ENCODE measurements around the gene MSH5. TPM values are rescaled to one million over a fixed set of nuclear protein-coding genes. Genes with fewer than 3 reads are reported as not detected.

The MSH5 gene
- total and polyA plus RNA-seq, 2 of the 13 experiments (the other 11 are each of a cell fraction or from before 2014, with no cell fraction given), result 10.2 to 38.7 TPM

DNA sequence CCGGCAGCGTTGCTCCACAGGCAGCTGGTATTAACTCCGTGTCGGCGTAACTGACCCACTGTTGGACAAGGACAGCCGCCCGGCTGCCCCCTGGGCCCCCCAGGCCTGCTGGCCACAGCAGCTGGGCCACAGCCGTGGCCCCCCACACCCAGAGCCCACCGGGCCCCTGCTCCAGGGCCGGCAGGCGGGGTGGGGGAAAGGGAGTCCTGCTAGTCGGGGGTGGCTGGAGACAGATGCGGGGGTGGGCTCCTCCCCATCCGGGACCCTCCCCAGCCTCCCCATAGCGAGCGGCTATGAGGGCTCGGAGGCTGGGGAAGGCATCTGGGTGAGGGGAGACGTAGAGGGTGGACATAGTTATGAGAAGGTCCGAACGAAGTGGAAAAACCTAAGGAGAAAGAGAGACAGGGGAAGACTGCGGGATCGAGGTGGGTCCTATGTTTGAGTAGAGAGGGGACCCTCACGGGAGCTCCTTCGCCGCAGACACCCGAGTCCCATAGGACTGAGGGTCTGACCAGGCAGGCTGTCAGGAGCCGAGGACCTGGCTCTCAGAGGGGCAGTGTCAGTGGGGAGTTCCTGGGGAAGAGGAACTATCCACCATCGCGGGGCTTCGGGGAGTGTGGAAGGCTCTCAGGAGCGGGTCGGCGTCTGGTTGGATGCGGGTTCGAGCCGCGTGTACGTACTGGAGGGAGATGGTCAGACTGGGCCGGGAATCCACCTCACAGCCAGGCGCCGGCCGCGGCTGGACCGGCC lies 55.2 kb downstream of the MSH5 start (continued):
- TF ChIP-seq, protein P1, sequence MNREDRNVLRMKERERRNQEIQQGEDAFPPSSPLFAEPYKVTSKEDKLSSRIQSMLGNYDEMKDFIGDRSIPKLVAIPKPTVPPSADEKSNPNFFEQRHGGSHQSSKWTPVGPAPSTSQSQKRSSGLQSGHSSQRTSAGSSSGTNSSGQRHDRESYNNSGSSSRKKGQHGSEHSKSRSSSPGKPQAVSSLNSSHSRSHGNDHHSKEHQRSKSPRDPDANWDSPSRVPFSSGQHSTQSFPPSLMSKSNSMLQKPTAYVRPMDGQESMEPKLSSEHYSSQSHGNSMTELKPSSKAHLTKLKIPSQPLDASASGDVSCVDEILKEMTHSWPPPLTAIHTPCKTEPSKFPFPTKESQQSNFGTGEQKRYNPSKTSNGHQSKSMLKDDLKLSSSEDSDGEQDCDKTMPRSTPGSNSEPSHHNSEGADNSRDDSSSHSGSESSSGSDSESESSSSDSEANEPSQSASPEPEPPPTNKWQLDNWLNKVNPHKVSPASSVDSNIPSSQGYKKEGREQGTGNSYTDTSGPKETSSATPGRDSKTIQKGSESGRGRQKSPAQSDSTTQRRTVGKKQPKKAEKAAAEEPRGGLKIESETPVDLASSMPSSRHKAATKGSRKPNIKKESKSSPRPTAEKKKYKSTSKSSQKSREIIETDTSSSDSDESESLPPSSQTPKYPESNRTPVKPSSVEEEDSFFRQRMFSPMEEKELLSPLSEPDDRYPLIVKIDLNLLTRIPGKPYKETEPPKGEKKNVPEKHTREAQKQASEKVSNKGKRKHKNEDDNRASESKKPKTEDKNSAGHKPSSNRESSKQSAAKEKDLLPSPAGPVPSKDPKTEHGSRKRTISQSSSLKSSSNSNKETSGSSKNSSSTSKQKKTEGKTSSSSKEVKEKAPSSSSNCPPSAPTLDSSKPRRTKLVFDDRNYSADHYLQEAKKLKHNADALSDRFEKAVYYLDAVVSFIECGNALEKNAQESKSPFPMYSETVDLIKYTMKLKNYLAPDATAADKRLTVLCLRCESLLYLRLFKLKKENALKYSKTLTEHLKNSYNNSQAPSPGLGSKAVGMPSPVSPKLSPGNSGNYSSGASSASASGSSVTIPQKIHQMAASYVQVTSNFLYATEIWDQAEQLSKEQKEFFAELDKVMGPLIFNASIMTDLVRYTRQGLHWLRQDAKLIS (CRISPR knock-in tag; IDR thresholded peaks at IDR 0.05), result peak; percentile 66; the same call in 1 of the 2 replicates
- no peak for TF ChIP-seq NFYC (CRISPR knock-in tag; IDR thresholded peaks at IDR 0.05)
- TF ChIP-seq, protein P2, sequence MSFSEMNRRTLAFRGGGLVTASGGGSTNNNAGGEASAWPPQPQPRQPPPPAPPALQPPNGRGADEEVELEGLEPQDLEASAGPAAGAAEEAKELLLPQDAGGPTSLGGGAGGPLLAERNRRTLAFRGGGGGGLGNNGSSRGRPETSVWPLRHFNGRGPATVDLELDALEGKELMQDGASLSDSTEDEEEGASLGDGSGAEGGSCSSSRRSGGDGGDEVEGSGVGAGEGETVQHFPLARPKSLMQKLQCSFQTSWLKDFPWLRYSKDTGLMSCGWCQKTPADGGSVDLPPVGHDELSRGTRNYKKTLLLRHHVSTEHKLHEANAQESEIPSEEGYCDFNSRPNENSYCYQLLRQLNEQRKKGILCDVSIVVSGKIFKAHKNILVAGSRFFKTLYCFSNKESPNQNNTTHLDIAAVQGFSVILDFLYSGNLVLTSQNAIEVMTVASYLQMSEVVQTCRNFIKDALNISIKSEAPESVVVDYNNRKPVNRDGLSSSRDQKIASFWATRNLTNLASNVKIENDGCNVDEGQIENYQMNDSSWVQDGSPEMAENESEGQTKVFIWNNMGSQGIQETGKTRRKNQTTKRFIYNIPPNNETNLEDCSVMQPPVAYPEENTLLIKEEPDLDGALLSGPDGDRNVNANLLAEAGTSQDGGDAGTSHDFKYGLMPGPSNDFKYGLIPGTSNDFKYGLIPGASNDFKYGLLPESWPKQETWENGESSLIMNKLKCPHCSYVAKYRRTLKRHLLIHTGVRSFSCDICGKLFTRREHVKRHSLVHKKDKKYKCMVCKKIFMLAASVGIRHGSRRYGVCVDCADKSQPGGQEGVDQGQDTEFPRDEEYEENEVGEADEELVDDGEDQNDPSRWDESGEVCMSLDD (CRISPR knock-in tag; IDR thresholded peaks at IDR 0.05; ENCODE audit: borderline replicate concordance), result peak; percentile 26; the same call in 1 of the 2 replicates
- TF ChIP-seq, protein P3, sequence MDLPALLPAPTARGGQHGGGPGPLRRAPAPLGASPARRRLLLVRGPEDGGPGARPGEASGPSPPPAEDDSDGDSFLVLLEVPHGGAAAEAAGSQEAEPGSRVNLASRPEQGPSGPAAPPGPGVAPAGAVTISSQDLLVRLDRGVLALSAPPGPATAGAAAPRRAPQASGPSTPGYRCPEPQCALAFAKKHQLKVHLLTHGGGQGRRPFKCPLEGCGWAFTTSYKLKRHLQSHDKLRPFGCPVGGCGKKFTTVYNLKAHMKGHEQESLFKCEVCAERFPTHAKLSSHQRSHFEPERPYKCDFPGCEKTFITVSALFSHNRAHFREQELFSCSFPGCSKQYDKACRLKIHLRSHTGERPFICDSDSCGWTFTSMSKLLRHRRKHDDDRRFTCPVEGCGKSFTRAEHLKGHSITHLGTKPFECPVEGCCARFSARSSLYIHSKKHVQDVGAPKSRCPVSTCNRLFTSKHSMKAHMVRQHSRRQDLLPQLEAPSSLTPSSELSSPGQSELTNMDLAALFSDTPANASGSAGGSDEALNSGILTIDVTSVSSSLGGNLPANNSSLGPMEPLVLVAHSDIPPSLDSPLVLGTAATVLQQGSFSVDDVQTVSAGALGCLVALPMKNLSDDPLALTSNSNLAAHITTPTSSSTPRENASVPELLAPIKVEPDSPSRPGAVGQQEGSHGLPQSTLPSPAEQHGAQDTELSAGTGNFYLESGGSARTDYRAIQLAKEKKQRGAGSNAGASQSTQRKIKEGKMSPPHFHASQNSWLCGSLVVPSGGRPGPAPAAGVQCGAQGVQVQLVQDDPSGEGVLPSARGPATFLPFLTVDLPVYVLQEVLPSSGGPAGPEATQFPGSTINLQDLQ (CRISPR knock-in tag; IDR thresholded peaks at IDR 0.05), result peak; percentile 10; the same call in 1 of the 2 replicates
- TF ChIP-seq SATB2 (CRISPR knock-in tag; IDR thresholded peaks at IDR 0.05), result no peak
- TF ChIP-seq SRSF1 (optimal IDR thresholded peaks at IDR 0.05; ENCODE audit: low read depth, low read length), result peak; percentile 73
- no peak for TF ChIP-seq ZMAT5 (CRISPR knock-in tag; IDR thresholded peaks at IDR 0.05; ENCODE audit: borderline replicate concordance, low read depth)
- TF ChIP-seq SSRP1 (CRISPR knock-in tag; IDR thresholded peaks at IDR 0.05), result no peak
- no peak for TF ChIP-seq IRF2 (CRISPR knock-in tag; IDR thresholded peaks at IDR 0.05)
- no peak for TF ChIP-seq ZFAT (CRISPR knock-in tag; conservative IDR thresholded peaks at IDR 0.05)
- no peak for TF ChIP-seq SOX13 (IDR thresholded peaks at IDR 0.05)
- peak in 1 of 2 experiments; percentile 3; a peak in 1 of 4 replicates for TF ChIP-seq SOX13 (CRISPR knock-in tag; conservative IDR thresholded peaks at IDR 0.05 in 1 of 2, IDR thresholded peaks at IDR 0.05 in 1 of 2)
- no peak for TF ChIP-seq RFX5 (IDR thresholded peaks at IDR 0.05; ENCODE audit: low read depth, low read length)
- TF ChIP-seq ZFP62 (CRISPR knock-in tag; IDR thresholded peaks at IDR 0.05), result no peak
- no peak for TF ChIP-seq NFE2 (CRISPR knock-in tag; IDR thresholded peaks at IDR 0.05)
- TF ChIP-seq ZSCAN9 (CRISPR knock-in tag; IDR thresholded peaks at IDR 0.05; ENCODE audit: borderline replicate concordance), result peak; percentile 50; the same call in 1 of the 2 replicates
- no peak for TF ChIP-seq CHCHD3 (CRISPR knock-in tag; IDR thresholded peaks at IDR 0.05)
- TF ChIP-seq ZNF678 (CRISPR knock-in tag; IDR thresholded peaks at IDR 0.05), result no peak
- TF ChIP-seq ZNF709 (CRISPR knock-in tag; IDR thresholded peaks at IDR 0.05), result peak; percentile 30; the same call in 1 of the 2 replicates

All from HepG2 (cell line).